ENCODE measurements around the gene ORC5.

DNA sequence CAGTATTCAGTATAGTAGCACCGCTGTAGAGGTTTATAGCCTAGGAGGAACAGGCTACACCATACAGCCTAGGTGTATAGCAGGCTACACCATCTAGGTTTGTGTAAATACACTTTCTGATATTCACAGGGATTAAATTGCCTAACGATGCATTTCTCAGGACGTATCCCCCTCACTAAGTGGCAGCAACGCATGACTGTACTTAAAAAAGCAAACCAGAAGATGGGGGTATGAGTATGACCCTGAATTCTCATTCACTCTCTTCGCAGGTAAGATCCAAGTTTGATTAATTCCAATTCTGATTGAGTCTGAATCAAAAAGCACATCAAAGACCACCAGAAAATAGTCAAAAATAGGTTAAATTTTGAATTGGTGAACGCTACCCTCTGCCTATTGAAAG, 972 bp downstream of the ORC5 start:
- TF ChIP-seq, protein P1, sequence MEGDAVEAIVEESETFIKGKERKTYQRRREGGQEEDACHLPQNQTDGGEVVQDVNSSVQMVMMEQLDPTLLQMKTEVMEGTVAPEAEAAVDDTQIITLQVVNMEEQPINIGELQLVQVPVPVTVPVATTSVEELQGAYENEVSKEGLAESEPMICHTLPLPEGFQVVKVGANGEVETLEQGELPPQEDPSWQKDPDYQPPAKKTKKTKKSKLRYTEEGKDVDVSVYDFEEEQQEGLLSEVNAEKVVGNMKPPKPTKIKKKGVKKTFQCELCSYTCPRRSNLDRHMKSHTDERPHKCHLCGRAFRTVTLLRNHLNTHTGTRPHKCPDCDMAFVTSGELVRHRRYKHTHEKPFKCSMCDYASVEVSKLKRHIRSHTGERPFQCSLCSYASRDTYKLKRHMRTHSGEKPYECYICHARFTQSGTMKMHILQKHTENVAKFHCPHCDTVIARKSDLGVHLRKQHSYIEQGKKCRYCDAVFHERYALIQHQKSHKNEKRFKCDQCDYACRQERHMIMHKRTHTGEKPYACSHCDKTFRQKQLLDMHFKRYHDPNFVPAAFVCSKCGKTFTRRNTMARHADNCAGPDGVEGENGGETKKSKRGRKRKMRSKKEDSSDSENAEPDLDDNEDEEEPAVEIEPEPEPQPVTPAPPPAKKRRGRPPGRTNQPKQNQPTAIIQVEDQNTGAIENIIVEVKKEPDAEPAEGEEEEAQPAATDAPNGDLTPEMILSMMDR (IDR thresholded peaks at IDR 0.05) = no peak
- TF ChIP-seq POLR2AphosphoS5 (IDR thresholded peaks at IDR 0.05) (no peak), POLR2A (IDR thresholded peaks at IDR 0.05) (no peak), EP300 (IDR thresholded peaks at IDR 0.05) (no peak)
